T-helper 9 cell (primary cell): ENCODE data around the gene NADK2.
"Not testable (repeated sequence)": the region's sequence is repeated elsewhere in the genome, so short reads cannot be mapped to it uniquely, and the experiment has no call there.

ENCODE experiments used
- DNase-seq: peaks from one replicate; pipeline ENCODE4 v3.0.0-alpha.2; 2020

NADK2 gene

DNA sequence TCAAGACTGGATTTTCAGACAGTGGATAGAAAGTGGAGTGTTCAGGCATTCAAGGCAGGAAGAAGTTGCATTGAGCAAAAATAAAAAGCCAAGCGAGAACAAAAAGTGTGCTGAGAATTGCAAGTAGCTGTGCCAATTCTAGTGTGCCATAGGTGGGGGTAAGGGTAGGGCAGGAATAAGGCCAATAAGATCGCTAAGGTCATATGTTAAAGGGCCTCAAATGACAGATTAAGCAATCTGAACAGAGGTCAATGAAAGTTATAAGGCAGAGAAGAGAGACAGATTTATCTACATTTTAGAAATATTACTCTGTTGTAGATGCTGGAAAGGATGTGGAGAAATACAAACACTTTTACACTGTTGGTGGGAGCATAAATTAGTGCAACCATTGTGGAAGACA lies 36.4 kb downstream of the NADK2 start:
- no peak for DNase-seq

- no peak for DNase-seq
Observed at GRCh38 chr5:36202521-36202961, 39.2 kb downstream of the NADK2 start.

GRCh38 chr5:36200513-36200912 lies 41.2 kb downstream of the NADK2 start:
- no peak for DNase-seq

DNA sequence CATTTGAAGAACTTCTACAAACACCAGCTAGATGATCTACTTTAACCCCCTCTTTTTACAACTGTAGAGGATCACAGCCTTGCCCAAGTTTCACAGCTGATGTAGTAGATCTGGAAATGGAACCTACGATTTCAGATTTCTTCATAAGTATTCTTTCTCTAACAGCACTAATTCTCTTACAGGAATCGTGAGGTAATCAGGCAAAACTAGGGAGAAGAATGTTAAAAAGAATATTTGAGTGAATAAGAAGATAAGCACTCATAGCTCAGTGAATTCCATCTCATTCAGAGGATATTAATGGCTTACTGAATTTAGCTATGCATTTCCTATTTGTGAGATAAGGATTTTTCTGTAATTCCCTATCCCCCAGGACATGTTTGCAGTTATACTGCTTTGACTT lies 42.1 kb downstream of the NADK2 start:
- no peak for DNase-seq

DNA sequence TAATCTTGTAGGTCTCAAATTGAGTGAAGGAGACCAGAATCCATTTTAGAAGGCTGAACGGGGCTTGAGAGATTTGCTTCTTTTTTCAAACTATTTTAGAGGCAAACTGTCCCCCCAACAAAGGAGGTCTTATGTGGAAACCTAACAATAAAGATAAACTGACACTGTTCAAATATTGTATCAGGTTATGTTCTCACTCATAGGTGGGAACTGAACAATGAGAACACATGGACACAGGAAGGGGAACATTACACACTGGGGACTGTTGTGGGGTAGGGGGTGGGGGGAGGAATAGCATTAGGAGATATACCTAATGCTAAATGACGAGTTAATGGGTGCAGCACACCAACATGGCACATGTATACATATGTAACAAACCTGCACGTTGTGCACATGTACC lies 42.9 kb downstream of the NADK2 start:
- DNase-seq = not testable (repeated sequence)

GRCh38 chr5:36198281-36198680 lies 43.4 kb downstream of the NADK2 start:
- no peak for DNase-seq

DNA sequence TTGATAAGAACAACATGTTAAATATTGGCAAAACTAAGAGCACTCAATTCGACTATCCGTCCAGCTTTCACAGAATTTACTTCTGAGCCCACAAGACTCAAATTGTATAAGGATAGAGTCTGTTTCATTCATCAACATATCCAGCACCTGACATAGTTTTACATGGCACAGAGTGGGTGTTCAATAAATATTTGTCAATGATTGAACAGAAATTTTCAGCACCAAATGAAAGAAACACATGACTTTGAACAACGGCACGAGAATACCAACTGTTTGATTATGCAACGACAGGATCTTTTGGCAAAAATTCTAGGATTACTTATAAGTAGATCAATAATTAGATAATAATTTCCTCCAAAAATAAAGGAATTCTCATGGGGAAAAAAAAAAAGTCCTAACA lies 48.0 kb downstream of the NADK2 start:
- no peak for DNase-seq

DNA sequence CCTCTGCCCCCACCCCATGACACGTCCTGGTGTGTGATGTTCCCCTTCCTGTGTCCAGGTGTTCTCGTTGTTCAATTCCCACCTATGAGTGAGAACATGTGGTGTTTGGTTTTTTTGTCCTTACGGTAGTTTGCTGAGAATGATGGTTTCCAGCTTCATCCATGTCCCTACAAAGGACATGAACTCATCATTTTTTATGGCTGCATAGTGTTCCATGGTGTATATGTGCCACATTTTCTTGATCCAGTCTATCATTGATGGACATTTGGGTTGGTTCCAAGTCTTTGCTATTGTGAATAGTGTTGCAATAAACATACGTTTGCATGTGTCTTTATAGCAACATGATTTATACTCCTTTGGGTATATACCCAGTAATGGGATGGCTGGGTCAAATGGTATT lies 57.3 kb downstream of the NADK2 start:
- DNase-seq = not testable (repeated sequence)

- no peak for DNase-seq
Observed at GRCh38 chr5:36181774-36182173, 60.0 kb downstream of the NADK2 start.

DNA sequence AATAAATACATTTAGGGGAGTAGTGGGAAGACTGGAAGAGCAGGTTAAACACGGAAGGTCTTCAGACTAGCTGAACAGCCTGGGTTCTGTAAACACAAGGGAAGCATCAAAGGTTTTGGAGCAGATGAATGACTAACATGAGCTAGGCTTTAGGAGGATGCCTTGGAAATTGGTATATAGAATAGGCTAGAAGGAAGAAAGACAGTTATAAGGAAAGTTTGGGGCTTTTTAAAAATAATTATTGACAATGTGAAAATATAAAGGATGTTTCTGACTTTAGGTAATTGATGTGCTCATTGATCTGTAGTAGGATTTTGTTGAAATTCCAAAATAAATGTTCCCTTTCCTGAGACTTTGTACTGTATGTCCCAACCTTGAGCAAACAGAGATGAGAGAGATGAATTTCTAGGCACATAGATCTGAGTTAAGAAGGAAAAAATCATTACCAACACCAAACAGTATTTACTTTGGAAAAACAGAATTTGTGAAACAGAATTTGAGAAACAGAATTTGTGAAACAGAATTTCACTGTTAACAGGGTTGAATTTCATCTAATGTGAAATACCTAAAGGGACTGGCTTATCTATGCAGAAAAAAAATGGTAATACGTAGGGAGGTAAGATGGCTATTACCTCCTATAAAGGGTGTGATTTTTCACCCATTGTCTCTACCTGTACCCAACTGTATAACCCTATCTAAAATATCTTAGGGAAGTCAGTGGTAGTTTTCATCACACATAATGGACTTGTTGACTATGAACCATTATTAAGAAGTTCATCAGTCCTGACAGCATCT lies 61.0 kb downstream of the NADK2 start:
- no peak for DNase-seq

DNA sequence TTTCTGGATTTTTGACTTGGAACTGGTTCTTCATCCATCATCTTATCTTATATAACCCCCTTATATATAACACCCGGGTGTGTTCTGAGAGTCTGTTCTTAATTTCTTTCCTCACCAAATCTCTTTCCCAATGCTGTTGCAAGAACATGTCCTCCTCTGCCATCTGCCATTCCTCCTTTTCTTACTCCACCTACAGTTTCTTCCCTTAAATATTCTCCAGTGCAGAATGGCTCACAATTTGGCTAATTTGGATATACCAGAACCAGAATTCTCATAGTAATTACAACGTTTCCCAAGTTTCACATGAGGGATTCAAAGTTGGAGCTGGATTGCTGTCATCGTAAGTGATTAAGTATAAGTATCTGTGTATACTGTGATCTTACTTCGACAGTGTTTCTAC lies 61.8 kb downstream of the NADK2 start:
- no peak for DNase-seq

- DNase-seq = no peak
Observed at GRCh38 chr5:36178524-36178890, 63.2 kb downstream of the NADK2 start.

- DNase-seq = no peak
Observed at GRCh38 chr5:36177715-36178523, 63.8 kb downstream of the NADK2 start.

DNA sequence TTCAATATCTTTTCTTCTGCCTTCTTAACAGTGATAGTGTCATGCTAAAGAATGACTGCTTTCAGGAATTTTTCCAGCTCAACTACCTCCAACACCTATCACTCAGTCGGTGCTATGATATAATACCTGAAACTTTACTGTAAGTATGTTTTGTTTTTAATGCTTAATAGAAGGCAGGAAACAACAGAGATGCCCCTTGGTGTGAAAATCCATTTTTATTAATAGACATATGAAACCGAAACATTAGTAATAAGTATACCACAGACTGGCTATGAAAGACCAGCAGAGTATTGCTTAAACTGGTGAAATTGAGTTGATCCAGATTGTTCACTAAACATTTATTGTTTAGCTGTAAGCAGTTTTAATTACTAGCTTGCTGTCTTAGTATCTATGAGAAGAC lies 64.6 kb downstream of the NADK2 start:
- no peak for DNase-seq

GRCh38 chr5:36175043-36175442 lies 66.7 kb downstream of the NADK2 start:
- DNase-seq = no peak

DNA sequence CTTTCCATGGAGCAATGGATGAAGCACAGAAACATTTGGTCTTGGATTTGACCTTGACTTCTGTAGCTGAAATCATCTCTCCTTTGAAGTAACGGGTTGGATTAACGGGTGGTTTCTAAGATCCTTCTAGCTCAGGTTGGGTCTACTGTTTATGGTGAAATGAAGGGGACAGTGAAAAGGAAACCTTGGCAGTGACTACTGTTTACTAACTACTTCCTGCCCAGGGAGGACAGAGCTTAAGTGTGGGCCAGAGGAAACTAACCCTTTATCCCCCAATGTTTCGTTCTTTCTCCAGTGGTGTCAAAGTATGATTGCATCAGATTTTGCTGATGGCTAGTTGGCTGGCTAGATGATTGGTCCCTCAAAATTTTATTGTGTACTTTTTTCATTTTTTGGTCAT lies 67.6 kb downstream of the NADK2 start:
- DNase-seq = no peak

- DNase-seq = no peak
Observed at GRCh38 chr5:36173426-36173825, 68.3 kb downstream of the NADK2 start.

GRCh38 chr5:36172599-36172998 lies 69.1 kb downstream of the NADK2 start:
- DNase-seq = no peak

DNA sequence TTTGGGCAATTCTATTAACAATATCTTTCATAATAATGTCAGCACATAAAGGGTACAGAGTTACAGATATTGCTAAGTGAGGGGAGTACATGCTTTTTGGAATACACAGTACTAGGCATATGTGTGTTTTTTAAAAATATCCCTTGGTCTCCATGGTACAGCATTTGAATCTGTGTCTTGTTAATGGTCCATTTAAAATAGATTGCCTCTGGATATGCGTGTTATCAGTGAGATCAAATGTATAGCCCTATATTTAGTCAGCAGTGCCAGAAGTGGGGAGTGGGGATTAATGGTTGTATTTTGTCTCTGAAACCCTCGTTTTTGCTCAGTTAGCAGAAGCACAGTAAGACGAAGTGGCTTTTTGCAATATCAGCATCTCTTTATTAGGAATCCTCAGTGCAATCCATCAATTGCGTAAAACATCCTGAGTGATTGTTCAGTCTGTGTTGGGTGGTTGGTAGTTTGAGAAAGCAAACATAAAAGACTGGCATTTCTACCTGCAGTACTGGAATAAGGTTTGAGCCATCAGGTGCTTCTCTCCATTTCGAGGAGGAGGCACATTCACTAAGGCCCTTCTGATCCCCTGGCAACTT lies 70.8 kb downstream of the NADK2 start:
- no peak for DNase-seq

DNA sequence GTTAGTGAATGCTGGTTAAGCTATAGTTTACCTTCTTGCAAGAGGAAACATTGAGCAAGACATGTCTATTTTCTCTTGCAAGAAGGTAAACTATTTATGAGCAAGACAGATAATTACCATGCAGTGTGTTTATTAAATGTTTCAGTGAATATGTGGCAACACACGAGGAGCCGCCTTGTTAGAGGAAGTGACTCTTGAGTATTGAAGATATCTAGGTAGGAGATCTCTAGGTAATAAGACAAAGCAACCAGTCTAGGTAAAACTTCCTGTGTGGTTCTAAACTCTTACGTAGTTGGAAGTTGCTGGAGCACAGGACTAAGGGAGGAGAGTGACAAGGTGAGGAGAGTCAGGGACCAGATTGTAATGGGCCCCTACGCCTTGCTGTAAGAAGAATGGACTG lies 73.0 kb downstream of the NADK2 start:
- DNase-seq = no peak

- DNase-seq = no peak
Observed at GRCh38 chr5:36164461-36164860, 77.3 kb downstream of the NADK2 start.

DNA sequence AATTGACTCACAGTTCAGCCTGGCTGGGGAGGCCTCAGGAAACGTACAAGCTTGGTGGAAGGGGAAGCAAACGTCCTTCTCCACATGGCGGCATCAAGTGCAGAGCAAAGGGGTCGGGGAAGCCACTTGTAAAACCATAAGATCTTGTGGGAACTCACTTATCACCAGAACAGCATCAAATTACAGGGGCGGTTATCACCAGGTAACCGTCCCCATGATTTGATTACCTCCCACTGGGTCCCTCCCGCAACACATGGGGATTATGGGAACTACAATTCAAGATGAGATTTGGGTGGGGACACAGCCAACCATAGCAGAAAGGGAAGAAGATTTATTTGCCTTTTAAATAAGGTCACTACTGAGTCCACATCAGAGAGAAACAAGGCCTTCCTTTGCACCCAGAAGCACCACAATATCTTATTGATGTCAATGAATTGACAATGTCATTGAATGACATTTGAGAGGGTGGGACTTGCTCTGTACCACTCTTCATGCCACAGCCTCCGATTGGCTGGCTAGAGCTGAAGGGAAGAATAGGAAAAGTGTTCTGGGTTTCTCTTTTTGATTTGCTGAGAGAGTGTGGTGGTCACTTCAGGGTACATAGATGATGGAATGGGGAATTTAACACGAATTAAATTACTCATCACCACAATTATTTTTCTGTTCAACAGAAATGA lies 78.8 kb downstream of the NADK2 start:
- no peak for DNase-seq

GRCh38 chr5:36161361-36161760 lies 80.4 kb downstream of the NADK2 start:
- DNase-seq = no peak
